ENCODE results near the gene KLHDC7B.

GRCh38 chr22:50505276-50505775 lies 40.4 kb upstream of the KLHDC7B start:
- TF ChIP-seq POLR2AphosphoS5 (IDR thresholded peaks at IDR 0.05) (no peak), CTCF (IDR thresholded peaks at IDR 0.05) (no peak), POLR2A (IDR thresholded peaks at IDR 0.05) (no peak)

Data from upper lobe of left lung (tissue), 4 donors.